ENCODE results near the gene DGKD.

- TF ChIP-seq, protein P1, sequence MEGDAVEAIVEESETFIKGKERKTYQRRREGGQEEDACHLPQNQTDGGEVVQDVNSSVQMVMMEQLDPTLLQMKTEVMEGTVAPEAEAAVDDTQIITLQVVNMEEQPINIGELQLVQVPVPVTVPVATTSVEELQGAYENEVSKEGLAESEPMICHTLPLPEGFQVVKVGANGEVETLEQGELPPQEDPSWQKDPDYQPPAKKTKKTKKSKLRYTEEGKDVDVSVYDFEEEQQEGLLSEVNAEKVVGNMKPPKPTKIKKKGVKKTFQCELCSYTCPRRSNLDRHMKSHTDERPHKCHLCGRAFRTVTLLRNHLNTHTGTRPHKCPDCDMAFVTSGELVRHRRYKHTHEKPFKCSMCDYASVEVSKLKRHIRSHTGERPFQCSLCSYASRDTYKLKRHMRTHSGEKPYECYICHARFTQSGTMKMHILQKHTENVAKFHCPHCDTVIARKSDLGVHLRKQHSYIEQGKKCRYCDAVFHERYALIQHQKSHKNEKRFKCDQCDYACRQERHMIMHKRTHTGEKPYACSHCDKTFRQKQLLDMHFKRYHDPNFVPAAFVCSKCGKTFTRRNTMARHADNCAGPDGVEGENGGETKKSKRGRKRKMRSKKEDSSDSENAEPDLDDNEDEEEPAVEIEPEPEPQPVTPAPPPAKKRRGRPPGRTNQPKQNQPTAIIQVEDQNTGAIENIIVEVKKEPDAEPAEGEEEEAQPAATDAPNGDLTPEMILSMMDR (IDR thresholded peaks at IDR 0.05 in 4 of 5, conservative IDR thresholded peaks at IDR 0.05 in 1 of 5): no peak
- TF ChIP-seq POLR2A (IDR thresholded peaks at IDR 0.05): no peak
These were observed 9.5 kb downstream of the DGKD start for GRCh38 chr2:233363744-233364235.
